GM12891 (cell line): ENCODE measurements around the gene ORM1.

ENCODE experiments used
- DNase-seq: peaks from one replicate; pipeline ENCODE4 v3.0.0; 2011; ENCODE audit warnings: low spot score; ENCODE audit not compliant: insufficient read length
- FAIRE-seq: peaks from 2 replicates; lab custom pipeline; 2011; peaks lifted over from hg19 to GRCh38; lab: Jason Lieb, UNC
- PAX5 ChIP-seq: IDR thresholded peaks from 2 replicates; pipeline ENCODE4 v1.6.1; 2011; ENCODE audit warnings: low read length, moderate library complexity, mild to moderate bottlenecking; ENCODE audit not compliant: insufficient read depth, severe bottlenecking
- POLR2A ChIP-seq: IDR thresholded peaks from 2 replicates; pipeline ENCODE4 v1.6.1; 2011; ENCODE audit warnings: low read depth, low read length, control low read depth
- POLR2AphosphoS5 ChIP-seq: IDR thresholded peaks from 2 replicates; pipeline ENCODE4 v1.6.1; 2011; ENCODE audit warnings: low read depth, low read length, control low read depth
- POU2F2 ChIP-seq: IDR thresholded peaks from 2 replicates; pipeline ENCODE4 v1.6.1; 2011; ENCODE audit warnings: low read depth, mild to moderate bottlenecking, control low read depth, low read length, moderate library complexity
- SPI1 ChIP-seq: IDR thresholded peaks from 2 replicates; pipeline ENCODE4 v1.6.1; 2011; ENCODE audit warnings: low read depth, low read length, control low read depth
- TAF1 ChIP-seq: IDR thresholded peaks from 2 replicates; pipeline ENCODE4 v1.6.1; 2011; ENCODE audit warnings: low read depth, low read length, control low read depth

The ORM1 gene

DNA sequence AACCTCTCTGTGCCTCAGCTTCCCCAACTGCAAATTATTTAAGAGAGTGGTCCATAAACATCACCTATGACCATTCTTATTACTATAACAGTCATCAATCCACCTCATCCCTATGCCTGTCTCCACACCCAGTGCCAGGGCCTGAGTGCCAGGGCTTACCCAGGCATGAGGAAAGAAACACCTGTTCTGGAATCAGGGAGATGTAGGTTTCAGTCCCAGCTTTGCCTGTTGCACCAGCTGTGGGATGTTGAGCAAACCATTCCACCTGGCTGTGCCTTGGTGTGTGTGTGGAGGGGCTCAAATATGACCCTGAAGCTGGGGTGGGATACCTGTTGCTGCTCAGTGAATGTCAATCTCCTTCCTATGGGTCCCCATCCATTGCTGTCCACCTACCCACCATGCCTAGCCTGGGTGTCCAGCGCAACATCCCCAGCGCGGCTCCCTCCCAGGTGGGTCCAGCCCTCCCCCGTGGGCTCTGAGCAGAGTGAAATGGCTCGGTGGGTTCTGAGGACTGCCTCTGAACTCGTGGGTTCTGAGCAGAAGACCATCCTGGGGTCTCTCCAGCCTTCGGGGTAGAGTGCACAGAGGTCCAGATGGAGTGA is 48.5 kb downstream of the ORM1 start:
- no peak for TF ChIP-seq POLR2A
- no peak for TF ChIP-seq SPI1
- no peak for TF ChIP-seq TAF1
- TF ChIP-seq PAX5, result no peak
- TF ChIP-seq POU2F2, result no peak
- TF ChIP-seq POLR2AphosphoS5, result no peak
- DNase-seq (no peak), FAIRE-seq (peak; percentile 79)

DNA sequence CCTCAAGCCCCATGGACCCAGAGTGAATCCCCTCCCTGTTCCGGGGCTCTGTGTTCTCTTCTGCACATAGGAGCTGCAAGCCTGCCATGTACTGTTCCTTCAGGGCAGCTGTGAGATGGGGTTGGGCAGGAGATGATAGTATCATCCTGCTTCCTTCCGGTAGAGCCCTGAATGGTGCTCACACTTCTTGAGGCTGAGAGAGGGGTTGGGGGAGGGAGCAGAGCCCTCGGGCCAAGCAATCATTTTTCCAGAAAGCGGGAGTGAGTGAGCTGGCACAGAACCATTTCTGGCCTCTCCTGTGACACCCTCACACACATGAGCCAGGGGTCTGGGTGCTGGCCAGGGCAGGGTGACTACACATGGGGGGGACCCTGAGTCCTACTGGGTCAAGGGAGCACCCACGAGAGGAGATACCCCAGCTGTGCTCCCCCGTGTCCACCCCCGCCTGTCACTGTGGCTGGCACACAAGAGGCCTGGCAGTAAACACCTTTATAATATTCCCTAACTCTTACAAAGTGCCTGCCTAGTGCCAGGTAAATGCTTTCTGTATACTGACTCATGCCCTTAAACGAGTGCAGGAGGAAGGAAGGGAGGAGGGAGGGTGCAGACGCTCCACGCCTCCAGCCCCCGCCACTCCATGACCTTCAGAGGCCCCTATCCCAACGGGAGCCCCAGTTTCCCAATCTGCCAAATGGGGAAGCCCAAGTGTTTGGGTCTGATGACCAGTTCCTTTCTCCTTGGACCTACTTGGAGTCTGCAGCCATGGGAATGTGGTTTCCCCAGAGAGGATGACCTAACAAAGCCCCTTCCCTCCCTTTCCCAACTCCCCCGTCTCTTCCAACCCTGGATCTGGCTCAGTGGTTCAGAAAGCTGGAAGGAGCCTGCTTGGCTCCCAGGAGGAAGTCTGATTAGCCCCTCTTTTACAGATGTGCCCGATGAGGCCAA is 49.3 kb downstream of the ORM1 start:
- FAIRE-seq (no peak), DNase-seq (no peak)
- TF ChIP-seq POLR2AphosphoS5 (no peak), SPI1 (0 out of 2 replicates have a peak, but pooled peaks have one; percentile 15), TAF1 (no peak), POLR2A (0 out of 2 replicates have a peak, but pooled peaks have one; percentile 39), POU2F2 (no peak)

DNA sequence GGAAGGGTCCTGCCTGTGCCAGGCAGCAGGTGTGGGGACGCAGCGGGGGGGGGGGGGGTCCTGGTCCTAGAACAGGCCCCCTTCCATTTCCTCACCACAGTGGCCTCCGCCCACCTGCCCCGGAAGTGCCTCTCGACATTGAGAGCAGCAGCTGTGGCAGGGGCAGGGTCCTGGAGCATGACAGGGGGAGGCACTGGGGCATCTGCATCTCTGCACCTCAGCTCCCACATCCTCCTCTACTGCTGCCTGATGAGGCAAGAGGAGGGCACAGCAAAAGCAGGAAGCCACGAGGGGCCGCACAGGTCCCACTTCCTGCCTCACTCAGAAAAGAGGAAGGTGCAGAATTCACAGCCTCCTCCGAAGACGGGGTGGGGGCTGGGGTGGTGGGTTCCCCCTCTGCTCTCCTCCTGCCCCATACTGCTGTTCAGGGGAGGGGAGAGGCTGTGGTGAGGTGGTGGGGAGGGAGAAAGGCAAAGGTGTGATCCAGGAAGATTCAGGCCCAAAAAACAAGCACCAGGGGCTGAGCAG is 50.1 kb downstream of the ORM1 start:
- FAIRE-seq, result peak; percentile 99
- peak; percentile 74 for DNase-seq
- peak; percentile 91 for TF ChIP-seq SPI1
- TF ChIP-seq POLR2AphosphoS5, result peak; percentile 78
- TF ChIP-seq PAX5, result peak; percentile 87
- TF ChIP-seq POLR2A, result 0 out of 2 replicates have a peak, but pooled peaks have one; percentile 52
- TF ChIP-seq POU2F2, result peak; percentile 62
- TF ChIP-seq TAF1, result peak; percentile 20; the same call in 1 of the 2 replicates

DNA sequence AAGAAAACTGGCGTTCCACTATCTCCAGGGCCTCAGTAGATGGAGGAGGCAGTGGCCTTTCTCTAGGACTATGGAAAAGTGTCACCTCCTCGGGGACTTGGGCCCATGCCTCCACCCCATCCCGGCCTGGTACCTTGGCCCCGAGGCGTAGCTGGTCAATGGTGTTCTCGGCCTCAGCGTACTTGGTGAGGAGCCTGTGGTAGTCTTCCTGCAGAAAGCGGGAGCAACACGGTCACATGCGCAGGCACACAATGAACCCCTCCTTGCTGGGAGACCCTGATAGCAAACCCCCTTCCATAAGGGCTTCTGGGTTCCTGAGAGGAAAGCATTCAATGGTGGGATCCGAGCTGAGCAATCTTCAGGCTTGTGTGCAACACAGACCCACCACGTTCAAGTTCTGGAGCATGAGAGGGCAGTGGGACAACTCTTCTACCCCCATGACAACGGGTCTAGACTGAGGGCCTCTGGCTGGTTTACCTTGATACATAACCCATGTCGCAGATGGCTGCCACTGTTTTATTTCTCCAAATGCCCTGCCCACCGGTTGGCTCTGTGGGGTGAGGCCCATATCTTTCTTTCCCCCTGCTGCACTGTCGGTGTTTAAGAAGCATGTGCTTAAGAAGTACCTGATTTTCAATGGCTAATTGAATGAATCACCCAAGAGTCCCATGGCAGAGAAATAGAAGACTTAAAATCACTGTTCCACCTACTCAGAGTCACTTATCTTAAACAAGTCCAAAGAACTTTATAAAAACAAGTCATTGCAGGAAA is 51.2 kb downstream of the ORM1 start:
- DNase-seq (no peak), FAIRE-seq (peak; percentile 45)
- no peak for TF ChIP-seq SPI1
- no peak for TF ChIP-seq PAX5
- no peak for TF ChIP-seq POLR2AphosphoS5
- no peak for TF ChIP-seq POLR2A
- TF ChIP-seq POU2F2, result no peak
- TF ChIP-seq TAF1, result no peak

DNA sequence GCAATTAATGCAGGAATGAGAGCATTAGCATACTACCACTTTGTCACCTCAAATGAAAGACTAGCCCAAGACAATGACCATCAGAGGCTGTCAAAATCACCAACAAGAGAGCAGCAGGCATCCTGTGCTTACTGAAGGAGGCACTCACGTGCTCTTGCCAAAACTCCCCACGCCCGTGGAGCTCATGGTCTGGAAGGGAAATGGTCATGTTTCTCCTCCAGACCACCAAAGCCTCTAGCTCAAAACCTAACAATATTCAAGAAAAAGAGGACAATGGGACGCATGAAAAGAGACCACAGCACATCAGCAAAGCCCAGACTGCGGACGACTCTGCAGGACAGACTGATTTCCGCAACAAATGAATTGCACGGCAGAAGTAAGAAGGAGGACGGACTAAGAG is 52.0 kb downstream of the ORM1 start:
- FAIRE-seq (peak; percentile 84), DNase-seq (no peak)
- TF ChIP-seq POLR2AphosphoS5 (no peak), TAF1 (no peak), SPI1 (no peak), POU2F2 (no peak), POLR2A (no peak), PAX5 (no peak)

DNA sequence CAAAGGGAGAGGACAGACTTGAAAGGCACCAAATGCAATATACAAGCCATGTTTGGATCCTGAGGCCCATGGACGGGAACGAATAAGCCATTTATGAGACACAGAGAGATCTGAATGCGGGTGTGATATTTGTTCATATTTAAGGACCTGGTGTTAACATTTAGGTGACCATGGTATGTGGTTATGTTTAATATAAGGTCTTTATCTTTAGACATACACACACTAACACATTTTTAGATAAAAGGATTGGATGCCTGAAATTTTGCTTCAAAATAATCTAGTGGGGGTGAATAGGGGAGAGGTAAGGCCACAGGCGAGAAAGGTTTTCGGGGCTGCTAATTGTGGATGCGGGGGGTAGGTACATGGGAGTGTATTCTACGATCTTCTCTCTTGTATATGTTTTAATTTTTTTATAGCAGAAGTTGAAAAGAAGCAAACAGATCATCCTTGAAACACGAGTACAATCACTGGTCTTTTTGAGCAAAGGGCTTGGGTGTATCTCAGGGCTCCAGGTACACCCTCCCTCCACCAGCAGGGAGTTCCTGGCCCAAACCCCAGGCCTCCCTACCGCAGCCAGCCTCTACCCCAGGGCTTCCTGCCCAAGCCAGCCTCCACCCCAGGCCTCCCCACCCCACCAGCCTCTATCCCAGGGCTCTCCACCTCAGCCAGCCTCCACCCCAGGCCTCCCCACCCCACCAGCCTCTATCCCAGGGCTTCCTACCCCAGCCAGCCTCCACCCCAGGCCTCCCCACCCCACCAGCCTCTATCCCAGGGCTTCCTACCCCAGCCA is 52.7 kb downstream of the ORM1 start:
- TF ChIP-seq TAF1, result no peak
- TF ChIP-seq POLR2A, result no peak
- no peak for TF ChIP-seq PAX5
- no peak for TF ChIP-seq POU2F2
- no peak for TF ChIP-seq POLR2AphosphoS5
- no peak for TF ChIP-seq SPI1
- FAIRE-seq (no peak), DNase-seq (no peak)
